GM23338 (cell line): ENCODE data around the gene ZMAT5. TPM values are rescaled to one million over a fixed set of nuclear protein-coding genes. Genes with fewer than 3 reads are reported as not detected.

ENCODE experiments used
- ATAC-seq: fragments of 200-7000 bp; cut with Tn5 transposase; 3 replicates; pipeline ENCODE4 v1.9.1; 2020
- DNase-seq: peaks from one replicate; pipeline ENCODE4 v3.0.0-alpha.2; 2015; ENCODE audit warnings: low spot score
- H2AFZ ChIP-seq: fragments of 200-600 bp; sonication (generic); 2 replicates; pipeline ENCODE4 v1.8.0; 2016; ENCODE audit warnings: antibody characterized with exemption, mild to moderate bottlenecking, moderate library complexity
- H3F3A ChIP-seq: fragments of 200-600 bp; sonication (generic); replicated peaks from 2 replicates; pipeline ENCODE4 v1.8.0; 2017; ENCODE audit warnings: antibody characterized with exemption, mixed run types, low read depth
- H3K27ac ChIP-seq: fragments of 200-600 bp; sonication (generic); 2 replicates; pipeline ENCODE4 v1.6.1; 2016; ENCODE audit warnings: low read depth
- H3K27me3 ChIP-seq: fragments of 200-600 bp; sonication (generic); 2 replicates; pipeline ENCODE4 v1.8.0; 2016; ENCODE audit warnings: mild to moderate bottlenecking, mixed run types, moderate library complexity; ENCODE audit not compliant: insufficient read depth
- H3K36me3 ChIP-seq: fragments of 200-600 bp; sonication (generic); 2 replicates; pipeline ENCODE4 v1.8.0; 2016; ENCODE audit warnings: mild to moderate bottlenecking; ENCODE audit not compliant: insufficient read depth
- H3K4me1 ChIP-seq: fragments of 200-600 bp; sonication (generic); 2 replicates; pipeline ENCODE4 v1.8.0; 2016; ENCODE audit warnings: mild to moderate bottlenecking, moderate library complexity; ENCODE audit not compliant: insufficient read depth
- H3K4me2 ChIP-seq: fragments of 200-600 bp; sonication (generic); 2 replicates; pipeline ENCODE4 v1.7.1; 2017; ENCODE audit warnings: mixed run types
- H3K4me3 ChIP-seq: fragments of 200-600 bp; sonication (generic); 2 replicates; pipeline ENCODE4 v1.6.1; 2016; ENCODE audit warnings: mixed run types
- H3K79me2 ChIP-seq: fragments of 200-600 bp; sonication (generic); replicated peaks from 2 replicates; pipeline ENCODE4 v1.8.0; 2017; ENCODE audit warnings: mild to moderate bottlenecking; ENCODE audit not compliant: insufficient read depth
- H3K9me2 ChIP-seq: fragments of 200-600 bp; sonication (generic); 2 replicates; pipeline ENCODE4 v1.8.0; 2017; ENCODE audit not compliant: insufficient read depth
- H4K20me1 ChIP-seq: fragments of 200-600 bp; sonication (generic); replicated peaks from 2 replicates; pipeline ENCODE4 v1.8.0; 2017; ENCODE audit warnings: mild to moderate bottlenecking; ENCODE audit not compliant: insufficient read depth
- H3K27ac Mint-ChIP-seq: 2 replicates; pipeline ENCODE4 v1.8.0; 2020; ENCODE audit warnings: inconsistent platforms, mild to moderate bottlenecking, moderate library complexity, mixed read lengths
- H3K27me3 Mint-ChIP-seq: 3 replicates; pipeline ENCODE4 v1.8.0; 2022; ENCODE audit warnings: low read depth, mild to moderate bottlenecking, moderate library complexity, mixed read lengths, inconsistent platforms; ENCODE audit not compliant: insufficient read depth, poor library complexity
- H3K36me3 Mint-ChIP-seq: 3 replicates; pipeline ENCODE4 v1.8.0; 2021; ENCODE audit warnings: low read depth, mild to moderate bottlenecking, inconsistent platforms, moderate library complexity, mixed read lengths
- H3K4me1 Mint-ChIP-seq: 3 replicates; pipeline ENCODE4 v1.8.0; 2020; ENCODE audit warnings: mild to moderate bottlenecking, inconsistent platforms, mixed read lengths
- H3K4me3 Mint-ChIP-seq: 3 replicates; pipeline ENCODE4 v1.8.0; 2021; ENCODE audit warnings: moderate library complexity, mild to moderate bottlenecking, inconsistent platforms, mixed read lengths
- H3K9me3 Mint-ChIP-seq: 3 replicates; pipeline ENCODE4 v1.8.0; 2020; ENCODE audit warnings: moderate library complexity, mild to moderate bottlenecking, inconsistent platforms, mixed read lengths
- CREB1 ChIP-seq: fragments of 250-450 bp; sonication (Bioruptor Pico); IDR thresholded peaks from 2 replicates; pipeline ENCODE4 v1.5.0; 2020; ENCODE audit warnings: low read depth, mild to moderate bottlenecking, moderate library complexity
- EZH2 ChIP-seq: fragments of 200-600 bp; sonication (generic); IDR thresholded peaks from one replicate; pipeline ENCODE4 v1.8.0; 2017; ENCODE audit warnings: antibody characterized with exemption, mild to moderate bottlenecking, low read depth; ENCODE audit not compliant: unreplicated experiment
- EZH2phosphoT487 ChIP-seq: fragments of 200-600 bp; sonication (generic); IDR thresholded peaks from one replicate; pipeline ENCODE4 v1.8.1; 2018; ENCODE audit warnings: antibody characterized with exemption; ENCODE audit not compliant: unreplicated experiment
- JUNB ChIP-seq: IDR thresholded peaks from one replicate; pipeline ENCODE4 v1.6.1; 2016; ENCODE audit warnings: antibody characterized with exemption; ENCODE audit not compliant: unreplicated experiment
- NANOG ChIP-seq: IDR thresholded peaks from 2 replicates; pipeline ENCODE4 v1.6.1; 2016; ENCODE audit warnings: antibody characterized with exemption, borderline replicate concordance
- STAT1 ChIP-seq: IDR thresholded peaks from one replicate; pipeline ENCODE4 v1.6.1; 2016; ENCODE audit warnings: antibody characterized with exemption; ENCODE audit not compliant: unreplicated experiment
- ZNF114 ChIP-seq: fragments of 250-450 bp; sonication (Bioruptor Pico); IDR thresholded peaks from 2 replicates; pipeline ENCODE4 v1.5.0; 2020; ENCODE audit warnings: mild to moderate bottlenecking, moderate library complexity
- ZNF462 ChIP-seq: fragments of 250-450 bp; sonication (Bioruptor Pico); IDR thresholded peaks from 2 replicates; pipeline ENCODE4 v1.5.0; 2020; ENCODE audit warnings: mild to moderate bottlenecking, moderate library complexity
- polyA plus RNA-seq: library from polyadenylated mRNA; unstranded; fragments of >200 nt; fragmentation: Nextera tagmentation; extraction: Ambion mirVana; gene quantifications from 2 replicates; pipeline ENCODE4 v1.2.1, GENCODE V29; 2016
- total RNA-seq: library from RNA; depleted of rRNA; stranded (reverse); fragments of >200 nt; shearing (Covaris generic); gene quantifications from 2 replicates; pipeline ENCODE4 v1.2.3, GENCODE V29; 2014
- TF ChIP-seq, protein P1 (sequence below): IDR thresholded peaks from 2 replicates; pipeline ENCODE4 v1.6.1; 2016; ENCODE audit warnings: antibody characterized with exemption

The ZMAT5 gene
- total and polyA plus RNA-seq, 2 experiments from 2014 or later = 14.6 to 25.4 TPM

DNA sequence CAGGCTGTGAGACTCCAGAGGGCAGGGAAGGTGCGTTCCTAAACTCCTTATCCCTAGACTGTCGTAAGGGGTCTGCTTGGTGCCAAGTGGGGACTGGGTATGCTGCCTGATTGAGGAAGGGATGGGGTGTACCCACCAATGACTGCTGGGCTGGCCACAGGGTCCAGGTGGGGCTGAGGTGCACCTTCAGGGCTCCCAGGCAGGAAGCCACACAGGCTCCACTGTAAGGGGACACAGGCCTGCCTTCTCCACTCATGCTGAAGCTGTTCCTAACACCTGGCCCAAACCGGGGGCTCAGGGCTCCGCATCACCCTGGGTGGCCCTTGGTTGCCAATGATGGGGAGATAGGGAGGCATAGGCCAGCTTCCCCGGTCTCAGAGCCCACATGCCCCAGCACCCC, 26.6 kb downstream of the ZMAT5 start (continued):
- no peak for TF ChIP-seq ZNF462
- TF ChIP-seq EZH2phosphoT487 = no peak
- no peak for TF ChIP-seq JUNB
- TF ChIP-seq NANOG = no peak
- no peak for TF ChIP-seq CREB1 (CRISPR knock-in tag)

DNA sequence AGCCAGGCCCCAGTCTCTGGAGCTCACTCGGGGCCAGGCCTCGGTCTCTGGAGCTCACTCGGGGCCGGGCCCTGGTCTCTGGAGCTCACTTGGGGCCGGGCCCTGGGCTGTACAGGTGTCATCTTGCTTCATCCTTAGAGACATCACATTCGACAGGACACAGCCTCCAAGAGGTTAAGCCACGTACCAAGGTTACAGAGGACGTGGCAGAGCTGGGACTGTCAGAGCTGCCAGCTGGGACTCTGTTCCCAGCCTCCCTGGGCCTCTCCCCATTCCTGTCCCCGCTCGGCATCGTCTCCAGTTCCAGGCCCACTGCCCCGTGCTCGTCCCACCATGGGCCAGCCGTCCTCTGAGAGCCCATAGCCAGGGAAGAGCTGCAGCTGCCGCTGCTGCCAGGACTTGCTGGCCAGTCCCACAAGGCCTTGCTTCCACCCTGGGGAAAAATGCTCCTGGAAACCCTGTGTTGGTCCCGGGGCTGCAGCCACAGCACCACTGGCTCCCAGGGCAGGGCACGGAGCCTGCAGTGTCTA, 27.4 kb downstream of the ZMAT5 start:
- H3K4me1 ChIP-seq = peaks cover 11% of the 10 kb centered on the region
- Mint-ChIP-seq H3K9me3 (0 out of 3 replicates have a peak, but pooled peaks cover 2% of the 10 kb centered on the region), H3K27me3 (peaks cover 4% of the 10 kb centered on the region), H3K4me3 (no peak overlapping the region), H3K36me3 (peaks cover 3% of the 10 kb centered on the region; the same call in 1 of the 3 replicates), H3K4me1 (peaks cover 17% of the 10 kb centered on the region), H3K27ac (no peak overlapping the region)
- no peaks in the 10 kb centered on the region for H3K36me3 ChIP-seq
- no peak overlapping the region for H2AFZ ChIP-seq
- TF ChIP-seq ZNF114 (CRISPR knock-in tag) (no peak), NANOG (no peak), ZNF462 (no peak), STAT1 (no peak), CREB1 (CRISPR knock-in tag) (no peak), EZH2 (no peak), JUNB (no peak)
- TF ChIP-seq, protein P1, sequence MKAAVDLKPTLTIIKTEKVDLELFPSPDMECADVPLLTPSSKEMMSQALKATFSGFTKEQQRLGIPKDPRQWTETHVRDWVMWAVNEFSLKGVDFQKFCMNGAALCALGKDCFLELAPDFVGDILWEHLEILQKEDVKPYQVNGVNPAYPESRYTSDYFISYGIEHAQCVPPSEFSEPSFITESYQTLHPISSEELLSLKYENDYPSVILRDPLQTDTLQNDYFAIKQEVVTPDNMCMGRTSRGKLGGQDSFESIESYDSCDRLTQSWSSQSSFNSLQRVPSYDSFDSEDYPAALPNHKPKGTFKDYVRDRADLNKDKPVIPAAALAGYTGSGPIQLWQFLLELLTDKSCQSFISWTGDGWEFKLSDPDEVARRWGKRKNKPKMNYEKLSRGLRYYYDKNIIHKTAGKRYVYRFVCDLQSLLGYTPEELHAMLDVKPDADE = no peak
- H3K9me2 ChIP-seq = no peaks in the 10 kb centered on the region
- no peak overlapping the region for H3K4me3 ChIP-seq
- no peaks in the 10 kb centered on the region for H3K79me2 ChIP-seq
- H3K27me3 ChIP-seq = no peaks in the 10 kb centered on the region
- no peak for DNase-seq
- no peaks in the 10 kb centered on the region for H4K20me1 ChIP-seq
- H3K27ac ChIP-seq = no peak overlapping the region
- ATAC-seq = no peak
- no peak overlapping the region for H3K4me2 ChIP-seq
- no peaks in the 10 kb centered on the region for H3F3A ChIP-seq
